Thyroid gland (tissue), 4 donors: ENCODE measurements around the gene GFRA4. TPM values are rescaled to one million over a fixed set of nuclear protein-coding genes. Genes with fewer than 3 reads are reported as not detected.

Experiments
- DNase-seq, 2 donors: peaks; one replicate each; pipeline ENCODE4 v3.0.0-alpha.2; 2019
- H3K27ac ChIP-seq, 3 donors: fragments of 200-600 bp; sonication (generic); 1 replicate in 2 of 3; 2 replicates in 1 of 3; pipeline ENCODE4 v1.5.1; 2016 to 2019; ENCODE audit warnings: mild to moderate bottlenecking in 1 of 3, moderate library complexity in 1 of 3
- H3K27me3 ChIP-seq: fragments of 200-600 bp; sonication (generic); one replicate; pipeline ENCODE4 v1.5.1; 2019
- H3K36me3 ChIP-seq, 2 donors: fragments of 200-600 bp; sonication (generic); one replicate each; pipeline ENCODE4 v1.5.1; 2016 to 2019
- H3K4me1 ChIP-seq, 2 donors: fragments of 200-600 bp; sonication (generic); one replicate each; pipeline ENCODE4 v1.5.1; 2017 to 2019
- H3K4me3 ChIP-seq, 3 donors: fragments of 200-600 bp; sonication (generic); replicated peaks in 1 of 3; 1 replicate in 2 of 3; 2 replicates in 1 of 3; pipeline ENCODE4 v1.5.1; 2016; ENCODE audit warnings: mild to moderate bottlenecking in 1 of 3
- H3K9me3 ChIP-seq: fragments of 200-600 bp; sonication (generic); one replicate; pipeline ENCODE4 v1.5.1; 2017
- POLR2A ChIP-seq, 2 donors: fragments of 450-650 bp; IDR thresholded peaks; one replicate each; pipeline ENCODE4 v1.6.1; 2017; ENCODE audit warnings: antibody characterized with exemption in 2 of 2, mild to moderate bottlenecking in 2 of 2, moderate library complexity in 1 of 2
- whole genome bisulfite sequencing, 2 donors: methylation state at CpG; one replicate each; pipeline ENCODE4 v1.1.5; 2017; 5-methylcytosine and 5-hydroxymethylcytosine counted together
- intact Hi-C: fragments of 100-400 bp; cut with DNase I; formaldehyde crosslinking; loops from one replicate; pipeline ENCODE4 v1.15.1; 2023
- total RNA-seq, 4 donors: library from RNA; depleted of rRNA; stranded (reverse); fragments of >200 nt; gene quantifications; one replicate each; pipeline ENCODE4 v1.2.3, GENCODE V29; 2016
- TF ChIP-seq, protein P1 (sequence below), 6 experiments: fragments of 200-600 bp in 3 of 6; fragments of 450-650 bp in 3 of 6; sonication (generic) in 3 of 6; IDR thresholded peaks; one replicate each; pipeline ENCODE4 v1.5.1; 2016 to 2019; ENCODE audit warnings: antibody characterized with exemption in 6 of 6, mild to moderate bottlenecking in 2 of 6, inconsistent platforms in 1 of 6, moderate library complexity in 1 of 6

GFRA4 gene, protein sequence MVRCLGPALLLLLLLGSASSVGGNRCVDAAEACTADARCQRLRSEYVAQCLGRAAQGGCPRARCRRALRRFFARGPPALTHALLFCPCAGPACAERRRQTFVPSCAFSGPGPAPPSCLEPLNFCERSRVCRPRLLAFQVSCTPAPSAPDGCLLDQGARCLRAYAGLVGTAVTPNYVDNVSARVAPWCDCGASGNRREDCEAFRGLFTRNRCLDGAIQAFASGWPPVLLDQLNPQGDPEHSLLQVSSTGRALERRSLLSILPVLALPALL
- total RNA-seq = 1 to 10 TPM in 2 of 4 donors, under 1 TPM in 1, not detected in 1; 0.81 to 3.0 (median 3.0) TPM

DNA sequence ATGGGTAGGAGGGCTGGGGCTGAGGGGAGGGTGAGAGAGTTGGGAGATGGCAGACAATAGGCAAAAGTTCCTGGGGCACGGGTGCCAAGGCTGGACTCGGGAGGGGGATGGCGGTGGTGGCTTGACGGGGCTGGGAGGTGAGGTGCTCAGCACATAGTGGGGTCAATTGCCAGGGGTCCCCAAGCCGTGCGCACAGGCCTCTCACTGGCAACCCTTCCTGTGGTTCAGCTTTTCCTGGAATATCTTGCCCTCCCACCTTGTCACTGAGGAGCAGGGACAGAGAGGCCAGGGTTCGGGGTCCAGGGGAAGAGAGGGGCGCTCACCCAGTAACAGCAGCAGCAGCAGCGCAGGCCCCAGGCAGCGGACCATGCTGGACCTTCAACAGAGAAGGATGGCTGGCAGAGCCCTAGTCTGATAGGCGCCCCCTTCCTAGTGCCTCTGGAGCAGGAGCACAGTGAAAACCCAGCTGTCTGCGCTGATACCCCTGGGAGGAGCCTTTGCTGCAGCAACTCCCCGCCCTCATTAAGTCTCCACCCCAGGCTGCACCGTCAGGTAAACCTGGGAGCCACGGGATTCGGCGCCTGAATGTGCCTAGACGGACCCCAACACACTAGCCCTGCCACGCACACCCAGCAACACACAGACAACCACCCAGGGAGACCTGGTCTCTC is at the start of gene GFRA4:
TSS of gene GFRA4 (minus strand) at position 369 of the 671 bp plus-strand sequence. CDS start at position 369, 0 bp downstream.
- H3K27ac ChIP-seq = no peak within 1 kb of the TSS
- no peaks in the 10 kb centered on the region for H3K9me3 ChIP-seq
- no peaks in the 10 kb centered on the region for H3K36me3 ChIP-seq
- no peaks in the 10 kb centered on the region for H3K27me3 ChIP-seq
- 71 to 82% methylated on average over 17 of the region's 19 CpGs for WGBS, 2 donors
- peaks cover 5 to 18% of the 10 kb centered on the region in 2 donors for H3K4me1 ChIP-seq
- DNase-seq = no peak
- TF ChIP-seq, protein P1, sequence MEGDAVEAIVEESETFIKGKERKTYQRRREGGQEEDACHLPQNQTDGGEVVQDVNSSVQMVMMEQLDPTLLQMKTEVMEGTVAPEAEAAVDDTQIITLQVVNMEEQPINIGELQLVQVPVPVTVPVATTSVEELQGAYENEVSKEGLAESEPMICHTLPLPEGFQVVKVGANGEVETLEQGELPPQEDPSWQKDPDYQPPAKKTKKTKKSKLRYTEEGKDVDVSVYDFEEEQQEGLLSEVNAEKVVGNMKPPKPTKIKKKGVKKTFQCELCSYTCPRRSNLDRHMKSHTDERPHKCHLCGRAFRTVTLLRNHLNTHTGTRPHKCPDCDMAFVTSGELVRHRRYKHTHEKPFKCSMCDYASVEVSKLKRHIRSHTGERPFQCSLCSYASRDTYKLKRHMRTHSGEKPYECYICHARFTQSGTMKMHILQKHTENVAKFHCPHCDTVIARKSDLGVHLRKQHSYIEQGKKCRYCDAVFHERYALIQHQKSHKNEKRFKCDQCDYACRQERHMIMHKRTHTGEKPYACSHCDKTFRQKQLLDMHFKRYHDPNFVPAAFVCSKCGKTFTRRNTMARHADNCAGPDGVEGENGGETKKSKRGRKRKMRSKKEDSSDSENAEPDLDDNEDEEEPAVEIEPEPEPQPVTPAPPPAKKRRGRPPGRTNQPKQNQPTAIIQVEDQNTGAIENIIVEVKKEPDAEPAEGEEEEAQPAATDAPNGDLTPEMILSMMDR (IDR thresholded peaks at IDR 0.05) = no peak
- TF ChIP-seq POLR2A (IDR thresholded peaks at IDR 0.05) = no peak
- intact Hi-C loops = no loop called here
- H3K4me3 ChIP-seq = no peak within 1 kb of the TSS

DNA sequence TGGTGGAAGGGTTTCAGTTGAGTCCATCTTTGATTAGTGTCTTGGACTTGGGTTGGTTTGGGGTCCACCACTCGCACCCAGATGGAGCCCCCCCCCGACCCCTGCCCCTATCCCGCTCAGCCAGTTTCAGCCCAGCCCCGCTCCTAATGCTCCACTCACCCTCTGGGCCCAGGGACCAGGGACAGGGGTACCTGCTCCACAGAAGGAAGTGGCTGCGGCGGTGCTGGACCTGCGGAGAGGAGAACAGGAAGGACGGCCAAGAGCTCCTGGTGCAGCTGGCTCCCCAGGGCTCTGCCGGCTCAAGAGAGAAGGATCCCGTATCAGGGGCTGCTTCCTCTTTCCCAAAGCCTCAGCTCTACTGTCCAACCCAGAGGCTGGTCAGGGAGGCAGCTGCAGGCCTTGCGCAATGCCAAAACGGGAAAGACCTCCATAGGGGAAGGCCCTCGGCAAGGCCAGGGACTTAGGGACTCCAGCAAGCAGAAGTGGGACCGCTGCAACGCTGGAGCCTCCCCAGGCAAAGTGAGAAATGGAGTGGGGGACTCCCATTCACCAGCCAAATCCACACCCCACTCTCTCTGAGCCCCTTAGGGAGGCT is 49.2 kb upstream of the GFRA4 start, which contains the start of gene SIGLEC1:
TSS of gene SIGLEC1 (minus strand) at position 322 of the 595 bp plus-strand sequence. CDS start 5,472 bp downstream, outside the sequence.
- WGBS, 2 donors = 83 to 86% methylated on average over 9 to 15 of the region's 15 CpGs
- TF ChIP-seq POLR2A (IDR thresholded peaks at IDR 0.05) = no peak
- TF ChIP-seq, protein P1 (IDR thresholded peaks at IDR 0.05) = no peak
- Histone ChIP-seq H3K36me3 (no peaks in the 10 kb centered on the region), H3K4me1 (peaks cover 0 to 8% of the 10 kb centered on the region in 2 donors), H3K9me3 (no peaks in the 10 kb centered on the region), H3K27ac (no peak within 1 kb of the TSS), H3K4me3 (no peak within 1 kb of the TSS), H3K27me3 (no peaks in the 10 kb centered on the region)
- intact Hi-C loops = no loop called here
- DNase-seq = peak in 1 of 2 donors; percentile 16

DNA sequence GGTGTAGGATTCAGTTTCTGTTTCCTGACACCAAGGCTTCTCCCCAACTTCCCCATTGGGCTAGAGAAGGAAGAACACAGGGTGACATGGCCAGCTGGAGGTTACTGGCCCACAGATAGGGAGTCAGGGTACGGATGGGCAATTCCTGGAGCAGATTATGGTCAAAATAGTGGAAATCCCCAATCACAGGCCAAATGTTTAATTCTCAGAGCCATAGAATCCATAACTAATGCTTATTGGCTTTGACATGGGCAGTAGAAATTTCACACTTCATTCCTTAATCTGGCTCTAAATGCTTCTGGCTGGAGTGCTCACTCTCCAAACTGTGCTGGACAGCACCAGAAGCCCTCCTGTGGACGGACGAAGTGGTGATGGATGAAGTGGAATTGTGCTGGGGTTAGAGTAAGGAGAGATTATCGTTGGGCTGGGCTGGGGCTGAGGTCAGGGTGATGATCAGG is 48.3 kb upstream of the GFRA4 start:
- Histone ChIP-seq H3K27ac (no peak overlapping the region), H3K36me3 (no peaks in the 10 kb centered on the region), H3K27me3 (no peaks in the 10 kb centered on the region), H3K4me1 (peaks cover 0 to 12% of the 10 kb centered on the region in 2 donors), H3K4me3 (no peak overlapping the region), H3K9me3 (no peaks in the 10 kb centered on the region)
- intact Hi-C loops = no loop called here
- TF ChIP-seq, protein P1 (IDR thresholded peaks at IDR 0.05) = no peak
- TF ChIP-seq POLR2A (IDR thresholded peaks at IDR 0.05) = no peak
- 74 to 78% methylated on average over 3 to 4 of the region's 4 CpGs for WGBS, 2 donors
- DNase-seq = no peak

DNA sequence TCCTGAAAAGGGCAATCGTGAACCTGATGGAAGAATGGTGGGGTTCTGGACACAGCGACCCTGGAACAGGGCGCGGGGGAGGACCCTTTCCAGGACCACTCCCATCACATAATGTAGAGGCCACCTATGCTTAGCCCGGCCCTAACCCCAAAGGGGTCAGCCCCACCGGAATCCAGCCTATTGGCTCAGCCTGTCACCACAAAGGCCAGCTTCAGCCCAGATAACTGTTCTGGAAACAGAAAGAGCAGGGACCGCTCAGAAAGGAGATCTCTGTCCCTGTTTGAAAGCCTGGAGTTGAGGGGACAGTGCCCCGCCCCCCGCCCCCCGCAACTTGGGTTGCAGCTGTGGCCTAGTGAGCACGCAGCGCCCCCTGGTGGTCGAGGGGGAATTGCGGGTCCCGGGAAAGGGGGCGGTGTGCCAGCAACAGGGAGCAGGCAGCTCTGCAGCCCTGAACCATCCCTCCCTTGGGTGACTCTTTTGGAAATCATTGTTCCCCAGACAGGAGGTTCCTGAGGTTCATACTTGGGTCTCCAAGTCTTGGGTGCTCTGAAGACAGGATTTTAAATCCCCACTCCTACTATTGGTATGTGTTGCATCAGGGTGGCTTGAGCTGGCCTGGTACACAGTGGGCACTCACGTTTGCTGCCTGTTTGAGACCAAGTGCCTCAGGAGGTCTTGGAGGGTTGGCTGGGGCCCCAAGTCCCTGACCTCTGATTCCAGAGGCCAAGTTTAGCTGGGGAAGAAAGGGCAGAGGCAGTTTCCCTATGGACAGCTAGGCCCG is 47.7 kb upstream of the GFRA4 start:
- Histone ChIP-seq H3K27me3 (no peaks in the 10 kb centered on the region), H3K36me3 (no peaks in the 10 kb centered on the region), H3K4me3 (no peak overlapping the region), H3K9me3 (no peaks in the 10 kb centered on the region), H3K27ac (peak overlapping the region in 1 of 3 donors; percentile 0), H3K4me1 (peaks cover 0 to 12% of the 10 kb centered on the region in 2 donors)
- WGBS, 2 donors = 39 to 65% methylated on average over 5 to 17 of the region's 18 CpGs
- DNase-seq = peak; percentile 68 to 71
- intact Hi-C loops = no loop called here
- TF ChIP-seq, protein P1 (IDR thresholded peaks at IDR 0.05) = peak; percentile 85 to 96 (median 94)
- no peak for TF ChIP-seq POLR2A (IDR thresholded peaks at IDR 0.05)
